CD4-positive, alpha-beta T cell treated with Interleukin-4 for 1 hour (primary cell): ENCODE data around the gene NGLY1.
A peak's percentile ranks its signal among the peaks of the same experiment; 100 is the strongest.

Experiments
- DNase-seq, 2 donors: peaks; one replicate each; pipeline ENCODE4 v3.0.0-alpha.2; 2020 to 2022

Gene NGLY1

DNA sequence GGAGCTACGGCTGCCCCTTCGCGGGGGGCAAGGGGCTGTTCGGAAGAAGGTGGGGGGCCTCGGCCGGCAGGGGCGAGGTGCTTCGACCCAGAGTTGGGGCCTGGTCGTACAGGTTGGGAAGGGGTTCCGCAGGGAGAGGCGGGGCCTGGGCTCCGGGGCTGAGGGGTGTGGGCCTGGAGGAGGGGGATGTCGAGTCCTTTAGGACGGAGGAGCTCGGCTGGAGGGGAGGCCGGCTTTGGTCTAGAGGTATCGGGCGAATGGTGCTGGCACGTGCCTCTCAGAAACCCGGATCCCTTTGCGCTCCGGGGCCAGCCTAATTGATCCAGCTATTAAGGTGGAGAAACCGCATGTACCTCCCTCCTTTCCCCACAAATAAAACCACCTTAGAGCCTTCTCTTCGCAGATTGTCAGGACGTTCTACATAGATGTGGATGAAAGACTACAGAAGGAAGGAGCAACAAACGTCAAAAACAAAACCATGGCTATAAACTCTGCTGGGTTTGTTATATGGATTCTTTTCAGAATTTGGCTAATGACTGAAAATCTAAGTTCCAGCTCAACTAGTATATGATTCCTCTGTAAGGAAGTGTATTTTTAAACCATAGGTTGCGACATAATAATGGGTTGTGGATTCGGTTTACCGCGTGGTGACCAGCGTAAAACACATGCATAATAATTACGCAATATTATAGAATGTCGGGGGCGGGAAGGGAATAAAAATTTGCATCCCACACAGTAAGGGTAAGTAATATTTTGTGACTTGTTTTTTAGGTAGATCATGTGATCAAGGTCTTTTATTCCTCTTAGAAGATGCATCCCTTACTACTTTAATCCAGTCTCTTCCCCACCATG, 644 bp upstream of the NGLY1 start:
- no peak for DNase-seq

DNA sequence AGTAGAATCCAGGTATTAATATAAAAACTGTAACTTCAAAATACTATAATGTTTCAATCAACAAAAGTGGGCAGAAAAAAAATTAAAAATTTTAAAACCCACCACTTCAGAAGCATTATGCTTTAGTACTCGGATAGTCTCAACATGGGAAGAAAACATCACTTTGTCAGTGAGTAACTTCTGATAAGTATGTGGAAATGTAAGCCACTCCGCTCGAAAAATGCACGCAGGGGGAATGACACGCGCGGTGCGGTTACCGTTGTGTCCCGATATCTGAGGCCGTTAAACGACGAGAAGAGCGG, 656 bp downstream of the NGLY1 start:
- DNase-seq = no peak

DNA sequence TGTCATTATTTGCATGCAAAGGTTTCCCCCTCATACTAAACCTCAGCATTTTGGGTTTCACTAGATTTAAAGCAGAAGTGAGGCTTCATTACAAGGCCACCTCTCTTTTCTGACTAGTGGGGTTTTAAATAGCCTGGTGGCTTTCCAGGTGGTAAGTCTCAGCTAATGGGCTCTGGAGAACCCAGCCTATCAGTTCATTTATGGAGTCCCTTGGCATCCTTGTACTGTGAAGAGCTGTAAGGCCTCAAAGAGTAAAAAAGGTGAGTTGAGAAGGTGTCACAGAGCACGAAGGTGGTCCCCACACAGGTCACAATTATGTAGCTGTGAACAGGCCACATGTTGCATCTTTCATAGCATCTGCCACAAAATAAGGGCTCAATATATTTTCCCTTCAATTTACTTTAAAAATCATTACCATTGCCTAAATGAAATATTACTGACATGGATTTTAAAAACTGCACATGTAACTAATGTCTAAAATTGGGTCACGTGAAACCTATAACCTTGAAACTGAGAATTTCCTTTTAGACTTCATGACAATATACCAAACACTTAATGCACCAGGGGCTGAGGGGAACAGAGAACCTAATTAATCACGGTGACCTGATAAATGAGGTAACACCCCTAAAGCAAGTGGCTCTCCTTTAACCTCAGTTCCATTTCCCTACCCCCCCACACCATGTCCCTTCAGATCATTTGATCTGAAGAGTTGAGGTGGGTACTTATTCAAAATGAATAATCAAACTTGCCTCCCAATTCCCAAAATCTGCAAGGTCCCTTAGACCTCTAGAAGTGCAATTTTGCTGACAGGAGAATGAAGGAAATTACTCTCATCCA, 1.3 kb downstream of the NGLY1 start:
- no peak for DNase-seq

DNA sequence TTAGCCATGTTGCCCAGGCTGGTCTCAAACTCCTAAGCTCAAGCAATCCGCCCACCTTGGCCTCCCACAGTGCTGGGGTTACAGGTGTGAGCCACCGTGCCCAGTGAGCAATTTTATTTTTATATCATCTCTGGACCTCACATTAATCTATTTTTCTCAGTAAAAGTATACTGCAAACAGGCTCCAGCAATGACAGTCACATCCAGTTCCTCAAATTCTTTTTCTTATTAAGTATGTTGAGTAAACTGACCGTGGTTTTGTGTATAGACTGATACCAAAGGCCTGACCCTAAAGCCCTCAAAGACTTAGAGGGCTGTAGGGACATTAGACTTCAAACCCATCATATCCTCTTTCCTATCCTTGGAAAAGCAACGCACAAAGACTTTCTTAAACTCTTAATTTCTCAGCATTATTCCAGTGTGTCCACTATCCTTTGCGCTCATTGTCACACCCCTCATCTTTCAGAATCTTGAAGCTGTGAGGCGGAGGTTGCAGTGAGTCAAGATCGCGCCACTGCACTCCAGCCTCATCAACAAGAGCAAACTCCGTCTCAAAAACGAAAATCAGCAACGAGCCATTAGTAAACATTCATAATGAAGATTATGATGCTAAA, 2.0 kb downstream of the NGLY1 start:
- DNase-seq = no peak

DNA sequence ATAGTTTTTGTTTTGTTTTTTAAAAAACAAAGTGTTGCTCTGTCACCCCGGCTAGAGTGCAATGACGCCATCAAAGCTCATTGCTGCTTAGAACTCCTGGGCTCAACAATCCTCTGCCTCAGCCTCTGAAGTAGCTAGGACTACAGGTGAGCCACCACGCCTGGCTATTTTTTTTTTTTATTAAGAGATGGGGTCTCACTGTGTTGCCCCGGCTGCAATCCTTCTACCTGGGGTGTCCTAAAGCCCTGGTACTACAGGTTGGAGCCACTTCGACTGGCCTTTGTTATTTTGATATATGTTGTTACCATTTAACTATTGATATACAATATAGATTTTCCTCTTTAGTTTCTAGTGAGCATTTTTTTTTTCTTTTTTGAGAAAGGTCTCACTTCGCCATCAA, 2.6 kb downstream of the NGLY1 start:
- no peak for DNase-seq

DNA sequence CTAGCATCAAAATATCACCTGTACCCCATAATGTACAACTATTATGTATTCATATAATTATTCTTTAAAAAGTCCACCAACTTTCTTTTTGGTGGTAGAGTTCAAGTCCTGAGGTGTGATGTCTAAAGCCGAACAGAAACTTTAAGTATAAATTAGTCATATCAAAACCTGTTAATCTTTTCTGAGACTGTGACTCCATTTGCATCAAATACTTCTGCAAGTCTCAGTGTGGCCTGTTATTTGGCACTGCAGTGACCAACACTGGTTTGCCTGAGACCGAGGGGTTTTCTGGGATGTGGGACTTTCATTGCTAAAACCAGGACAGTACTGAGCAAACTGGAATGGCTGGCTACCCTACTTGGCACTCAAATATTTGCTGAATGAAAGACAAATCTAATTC, 7.3 kb downstream of the NGLY1 start:
- no peak for DNase-seq

DNA sequence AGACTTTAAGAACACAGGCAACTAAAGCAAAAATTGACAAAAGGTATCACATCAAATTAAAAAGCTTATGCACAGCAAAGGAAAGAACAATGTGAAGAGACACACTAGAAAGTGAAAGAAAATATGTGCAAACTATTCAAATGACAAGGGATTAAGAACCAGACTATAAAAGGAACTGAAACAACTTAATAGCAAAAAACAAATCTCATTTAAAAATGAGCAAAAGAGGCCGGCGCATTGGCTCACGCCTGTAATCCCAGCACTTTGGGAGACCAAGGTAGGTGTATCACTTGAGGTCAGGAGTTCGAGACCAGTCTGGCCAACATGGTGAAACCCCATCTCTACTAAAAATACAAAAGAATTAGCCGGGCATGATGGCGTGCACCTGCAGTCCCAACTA, 14.4 kb downstream of the NGLY1 start:
- peak in 1 of 2 donors; percentile 27 for DNase-seq

DNA sequence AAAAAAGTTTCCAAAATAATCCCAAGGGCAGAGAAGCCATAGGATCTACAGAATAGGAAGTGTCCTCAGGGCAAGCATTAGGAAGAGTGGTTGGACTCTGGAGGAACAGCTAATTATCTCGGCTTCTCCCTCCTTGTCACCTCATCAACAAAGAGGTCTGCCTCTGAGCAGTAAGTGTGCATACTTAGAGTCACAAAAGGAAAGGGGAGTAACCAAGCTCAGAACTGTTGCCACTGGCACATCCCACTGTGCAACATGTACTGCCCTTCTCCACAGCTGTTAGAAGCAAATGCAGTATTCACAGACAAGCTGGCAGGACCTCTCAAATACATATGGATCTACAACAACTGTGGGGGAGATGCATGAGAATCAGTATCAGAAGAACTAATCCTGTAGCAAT, 31.5 kb downstream of the NGLY1 start:
- no peak for DNase-seq

DNA sequence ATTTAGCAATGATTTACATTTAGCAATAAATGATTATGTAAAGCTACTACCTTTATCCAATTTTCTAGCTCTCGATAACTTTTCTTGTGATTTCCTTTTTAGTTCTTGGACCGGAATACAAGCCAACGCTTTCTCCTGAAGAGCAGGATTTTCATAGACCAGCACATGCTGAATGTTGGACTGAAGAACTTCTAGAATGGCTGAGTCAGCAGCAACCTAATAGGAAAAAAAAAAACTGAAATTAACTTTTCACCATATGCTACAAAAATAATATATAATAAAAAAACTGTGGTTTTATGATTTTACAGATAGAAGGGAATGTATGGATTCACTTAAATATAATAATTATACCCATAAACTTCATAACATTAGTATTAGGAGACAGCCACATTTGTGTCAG, 32.2 kb downstream of the NGLY1 start:
- no peak for DNase-seq

DNA sequence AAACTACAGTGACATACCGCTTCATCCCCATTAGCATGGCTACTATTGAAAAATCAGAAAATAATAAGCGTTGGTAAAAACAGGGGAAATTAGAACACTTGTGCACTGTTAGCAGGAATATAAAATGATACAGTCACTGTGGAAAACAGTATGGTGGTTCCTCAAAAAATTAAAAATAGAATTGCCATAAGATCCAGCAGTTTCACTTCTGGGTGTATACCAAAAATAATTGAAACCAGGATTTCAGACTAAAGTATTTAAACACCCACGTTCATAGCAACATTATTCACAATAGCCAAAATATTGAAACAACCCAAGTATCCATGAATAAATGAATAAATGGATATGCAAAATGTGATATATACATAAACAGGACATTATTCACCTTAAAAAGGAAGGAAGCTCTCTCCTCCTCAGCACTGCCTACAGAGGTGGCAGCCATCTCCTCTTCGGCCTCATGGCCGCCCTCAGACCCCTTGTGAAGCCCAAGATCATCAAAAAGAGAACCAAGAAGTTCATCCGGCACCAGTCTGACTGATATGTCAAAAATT, 34.1 kb downstream of the NGLY1 start:
- DNase-seq = no peak

DNA sequence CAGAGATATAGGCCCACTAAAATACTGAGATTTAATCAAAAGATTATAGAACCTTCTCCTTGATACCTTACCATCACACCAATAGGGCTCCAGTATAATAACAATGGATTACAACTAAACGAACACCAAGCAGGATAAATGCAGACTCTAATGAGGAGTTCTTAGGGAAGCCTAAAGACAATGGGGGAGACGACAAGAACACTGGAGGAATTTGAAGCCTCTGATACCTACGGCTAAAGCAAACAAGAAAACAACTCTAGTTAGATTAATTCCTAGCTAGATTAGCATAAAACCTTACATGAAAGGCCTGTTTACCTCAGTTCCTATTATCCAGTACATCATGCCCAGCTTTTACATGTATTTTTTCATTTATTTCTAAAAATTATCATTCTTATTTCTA, 35.1 kb downstream of the NGLY1 start:
- DNase-seq = no peak

DNA sequence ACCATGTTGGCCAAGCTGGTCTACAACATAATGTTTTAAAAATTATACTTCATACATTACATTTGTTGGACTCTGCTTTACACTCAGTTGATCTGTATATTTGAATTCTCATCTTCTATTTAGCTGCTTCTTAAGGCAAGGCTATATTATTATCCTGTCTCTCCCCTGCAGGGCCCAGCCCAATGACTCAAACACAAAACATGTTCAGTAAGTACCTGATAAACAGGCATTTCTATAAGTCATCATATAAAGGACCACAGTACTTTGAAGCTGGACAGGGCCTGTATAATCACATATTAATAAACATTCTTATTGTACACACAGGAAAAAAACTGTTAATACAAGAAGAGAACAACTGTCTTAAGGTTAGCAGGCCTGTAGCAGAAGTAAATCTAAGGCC, 36.2 kb downstream of the NGLY1 start:
- no peak for DNase-seq

DNA sequence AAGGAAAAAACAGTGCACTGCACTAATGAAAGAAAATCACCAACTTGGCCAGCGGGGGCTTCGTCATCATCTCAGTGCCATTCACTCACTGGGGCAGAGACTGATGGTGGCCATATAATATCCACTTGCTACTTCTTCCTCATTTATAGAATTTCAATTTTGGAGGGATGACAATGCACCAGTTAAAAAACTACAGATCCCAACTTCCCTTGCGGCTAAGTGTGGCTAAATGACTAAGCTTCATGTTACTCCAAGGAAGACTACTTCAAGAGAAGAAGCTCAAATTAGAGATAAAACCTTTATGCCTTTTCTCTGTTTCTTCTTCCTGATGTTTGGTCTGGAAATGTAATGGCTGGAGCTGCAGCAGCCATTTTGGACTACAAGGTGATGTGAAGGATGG, 38.8 kb downstream of the NGLY1 start:
- DNase-seq = no peak

DNA sequence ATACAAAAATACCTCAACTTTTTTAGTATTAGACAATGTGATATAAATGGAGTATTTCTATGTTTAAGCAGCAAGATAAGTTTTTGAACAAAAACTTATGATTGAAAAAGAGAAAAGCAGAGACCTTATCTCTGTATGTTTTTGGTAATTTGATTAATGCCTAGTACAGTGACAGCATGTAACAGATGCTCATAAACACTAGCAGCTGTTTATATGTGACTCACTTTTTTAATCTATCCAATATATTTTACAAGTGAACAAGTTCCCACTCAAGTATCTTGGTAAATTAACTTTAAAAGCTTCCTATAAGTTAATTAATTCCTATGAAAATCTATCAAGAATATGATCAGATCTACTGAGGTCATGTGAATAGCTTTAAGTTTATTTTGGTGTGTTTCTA, 55.1 kb downstream of the NGLY1 start:
- DNase-seq = no peak

DNA sequence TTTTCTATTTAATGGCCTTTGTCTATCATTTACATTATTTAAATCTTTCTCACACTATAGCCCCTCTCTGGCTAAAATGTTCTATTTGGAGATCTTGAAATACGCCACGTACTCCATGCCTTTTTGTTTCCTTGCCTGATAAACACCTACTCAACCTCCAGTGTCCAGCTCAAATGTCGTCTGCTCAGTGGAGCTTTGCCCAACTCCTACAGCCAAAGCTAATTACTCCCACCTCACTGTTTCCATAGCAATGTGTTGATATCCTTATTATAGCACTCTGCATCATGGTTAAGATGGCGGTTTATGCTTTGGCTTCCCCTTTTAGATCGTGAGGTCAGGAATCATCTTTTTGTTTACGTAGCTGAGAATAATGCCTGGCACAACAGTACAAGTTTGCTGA, 55.9 kb downstream of the NGLY1 start:
- no peak for DNase-seq

DNA sequence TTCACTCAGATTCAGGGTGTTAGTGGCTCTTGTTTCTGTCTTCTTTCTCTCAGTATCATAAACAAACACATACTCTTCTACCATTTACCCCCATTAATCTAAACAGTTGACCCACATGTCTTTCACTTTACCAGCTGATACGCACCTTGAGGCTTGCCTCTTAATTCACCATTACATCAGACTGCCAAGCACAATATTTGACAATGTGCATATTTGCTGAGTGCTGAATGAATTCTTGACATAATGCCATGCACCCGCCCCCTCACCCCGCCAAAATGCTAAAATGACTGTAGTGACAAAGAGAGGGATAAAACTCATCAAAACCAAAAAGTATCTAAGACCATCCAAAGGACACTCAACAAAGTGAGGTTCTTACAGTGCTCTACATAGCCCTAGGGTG, 57.4 kb downstream of the NGLY1 start:
- no peak for DNase-seq

DNA sequence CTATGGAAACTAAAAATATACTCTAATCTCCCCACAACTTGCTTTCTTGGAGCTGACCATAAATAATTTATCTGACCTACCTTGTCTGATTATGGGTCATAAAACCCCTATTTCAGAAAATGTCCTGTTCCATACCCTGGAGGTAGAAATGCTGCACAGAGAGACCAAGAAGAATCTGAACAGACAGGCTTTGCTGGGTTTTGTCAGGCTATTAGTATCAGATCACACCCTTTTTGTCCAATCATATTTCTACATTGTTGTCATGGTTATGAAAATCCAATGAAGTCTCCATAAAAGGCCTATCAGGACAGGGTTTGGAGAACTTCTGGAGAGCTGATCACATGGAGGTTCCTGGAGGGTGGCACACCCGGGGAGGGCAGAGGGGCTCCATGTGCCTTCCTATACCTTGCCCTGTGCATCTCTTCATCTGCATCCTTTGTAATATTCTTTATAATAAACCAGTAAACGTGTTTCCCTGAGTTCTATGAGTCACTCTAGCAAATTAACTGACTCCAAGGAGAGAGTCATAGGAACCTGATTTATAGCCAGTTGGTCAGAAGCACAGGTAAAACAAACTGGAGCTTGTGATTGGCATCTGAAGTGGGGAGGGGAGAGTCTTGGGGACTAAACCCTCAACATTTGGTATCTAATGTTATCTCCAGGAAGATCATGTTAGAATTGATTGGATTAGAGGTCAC, 58.1 kb downstream of the NGLY1 start:
- no peak for DNase-seq

DNA sequence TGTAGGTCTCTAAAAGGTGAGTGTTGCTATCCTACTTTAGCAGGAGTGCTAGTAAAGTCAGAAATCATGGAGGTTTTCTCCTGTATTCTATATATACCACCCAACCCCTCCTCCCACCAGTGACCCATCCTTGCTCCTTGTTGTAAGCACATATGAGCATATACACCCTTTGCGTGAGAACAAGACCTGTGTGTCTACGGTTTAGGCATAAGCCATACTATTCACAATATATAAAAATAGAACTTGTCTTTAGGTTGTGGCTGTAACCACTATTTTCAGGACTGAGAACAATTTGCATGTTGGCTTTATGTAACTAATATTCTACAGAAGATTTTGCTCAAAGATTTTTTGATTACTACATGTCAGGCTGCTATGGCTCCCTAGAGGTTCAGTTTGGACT, 59.4 kb downstream of the NGLY1 start:
- no peak for DNase-seq

DNA sequence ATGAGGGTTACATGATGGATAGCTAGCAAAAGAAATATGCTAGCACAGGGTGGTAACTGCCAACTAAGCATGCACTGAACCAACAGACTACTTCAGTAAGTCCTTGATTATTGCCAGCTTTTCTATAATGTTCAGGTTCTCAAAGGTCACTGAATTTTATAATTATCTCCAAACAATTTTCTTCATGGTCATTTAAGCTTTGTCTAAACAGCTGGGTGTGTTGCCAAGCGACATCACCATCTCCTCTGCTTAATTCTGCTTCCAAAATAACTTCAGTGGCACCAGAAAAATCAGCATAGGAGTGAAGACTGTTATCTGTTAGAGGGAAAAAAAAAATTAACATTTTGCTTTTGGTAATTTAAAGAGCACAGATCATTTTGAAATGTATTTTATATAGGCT, 63.9 kb downstream of the NGLY1 start:
- no peak for DNase-seq

DNA sequence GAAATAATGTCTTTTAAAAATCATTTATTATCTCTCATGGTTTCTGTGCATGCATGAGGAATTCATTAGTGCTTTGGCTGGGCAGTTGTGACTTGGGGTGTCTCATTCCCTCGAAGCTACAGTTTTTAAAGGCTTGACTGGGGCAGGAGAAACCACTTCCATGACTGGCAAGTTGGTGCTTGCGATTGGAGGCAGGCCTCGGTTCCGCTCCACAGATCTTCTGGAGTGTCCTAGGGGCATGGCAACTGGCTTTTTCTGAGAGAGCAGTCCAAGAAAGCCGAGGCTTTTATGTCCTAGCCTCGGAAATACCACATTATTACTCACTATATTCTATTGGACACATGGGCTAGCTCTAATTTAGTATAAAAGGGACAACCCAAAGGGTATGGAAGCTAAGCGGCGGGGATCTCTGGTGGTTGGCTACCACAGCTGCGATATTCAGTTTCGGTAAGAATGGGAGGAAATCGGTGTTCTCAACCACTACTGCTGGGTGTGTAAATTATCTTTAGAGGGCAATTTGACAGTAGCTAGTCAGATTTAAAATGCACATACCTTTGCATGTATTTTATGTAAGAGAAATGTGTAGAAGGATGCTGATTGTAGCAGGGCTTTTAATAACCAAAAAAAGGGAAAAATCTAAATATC, 69.8 kb downstream of the NGLY1 start:
- no peak for DNase-seq

DNA sequence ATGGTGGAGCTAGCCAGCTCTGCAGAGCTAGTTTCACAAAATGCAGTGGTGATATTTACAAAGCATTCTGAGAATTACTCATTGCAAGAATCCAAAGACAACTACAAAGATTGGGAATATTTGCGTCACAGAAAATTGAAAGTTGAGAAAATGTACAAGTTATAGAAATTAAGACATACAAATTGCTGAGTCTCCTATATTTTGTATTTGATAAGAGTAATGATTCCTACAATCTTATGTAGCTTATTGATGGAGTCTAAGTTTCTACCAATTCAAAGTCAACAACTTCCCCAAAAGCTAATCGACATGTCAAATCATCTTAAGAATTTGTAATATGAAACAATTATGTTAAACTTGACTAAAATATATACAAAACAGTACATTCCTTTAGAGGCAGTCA, 72.2 kb downstream of the NGLY1 start:
- no peak for DNase-seq

DNA sequence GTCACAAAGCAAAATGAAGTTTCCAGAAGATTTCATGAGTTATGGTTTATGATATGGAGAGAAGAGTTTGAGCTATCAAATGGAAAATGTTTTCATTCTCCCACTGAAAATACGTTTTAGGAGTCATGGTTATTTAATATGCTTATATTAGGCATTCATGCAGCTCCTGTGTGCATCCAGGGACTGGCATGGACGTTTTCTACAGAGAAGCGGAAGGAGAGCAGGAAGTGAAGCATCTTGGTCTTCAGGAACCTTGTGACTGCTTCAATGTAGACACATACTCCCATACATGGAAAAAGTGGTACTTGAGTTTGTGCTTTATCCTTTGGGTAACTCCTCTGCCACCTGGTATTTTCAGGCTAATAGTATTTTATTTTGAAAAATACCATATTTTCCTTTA, 75.2 kb downstream of the NGLY1 start:
- DNase-seq = no peak
